Measurements from ENCODE around the gene TRPM3.

DNA sequence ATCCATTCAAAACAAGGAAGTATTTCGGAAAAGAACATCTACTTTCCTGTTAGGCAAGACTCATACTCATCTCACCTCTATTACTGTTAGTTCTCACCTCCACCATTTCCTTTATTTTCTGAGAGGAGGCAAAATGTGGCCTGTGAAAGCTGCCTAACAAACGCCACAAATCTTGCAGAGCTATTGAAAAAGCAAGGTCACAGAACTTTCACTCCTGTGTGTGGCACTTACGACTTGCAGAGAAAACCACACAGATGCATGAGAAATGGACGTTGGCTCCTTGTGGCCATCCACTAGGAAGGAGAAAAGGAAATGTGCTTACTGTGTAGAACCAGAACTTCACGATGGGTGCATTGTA is 511.2 kb downstream of the TRPM3 start:
- TF ChIP-seq CTCF (IDR thresholded peaks at IDR 0.05; ENCODE audit: low read depth, low read length, missing input control) (no peak), GABPA (IDR thresholded peaks at IDR 0.05 in 1 of 2, conservative IDR thresholded peaks at IDR 0.05 in 1 of 2) (no peak), SP1 (IDR thresholded peaks at IDR 0.05) (no peak), YY1 (IDR thresholded peaks at IDR 0.05) (no peak), JUND (IDR thresholded peaks at IDR 0.05) (no peak), RAD21 (IDR thresholded peaks at IDR 0.05) (no peak), TAF1 (conservative IDR thresholded peaks at IDR 0.05) (no peak)

All from liver (tissue), 3 donors.